Measurements from ENCODE around the gene PAPPA.

PAPPA gene

GRCh38 chr9:116303270-116303669, 149.7 kb downstream of the PAPPA start:
- CTCF ChIA-PET, result no interaction called here
- no peak overlapping the region for H3K4me3 ChIP-seq (ENCODE audit: low read depth, low read length)
- no peak for DNase-seq (ENCODE audit: low read depth, low spot score)

GRCh38 chr9:116303886-116304538, 150.4 kb downstream of the PAPPA start:
- CTCF ChIA-PET, result no interaction called here
- no peak for TF ChIP-seq CTCF (IDR thresholded peaks at IDR 0.05; ENCODE audit: insufficient read depth, low read length, missing control alignments)
- H3K4me3 ChIP-seq (ENCODE audit: low read depth, low read length), result no peak overlapping the region
- POLR2A ChIA-PET, result no interaction called here
- DNase-seq (ENCODE audit: low read depth, low spot score), result no peak

More at GRCh38 chr9:116303270-116303669, 149.7 kb downstream of the PAPPA start:
- TF ChIP-seq CTCF (IDR thresholded peaks at IDR 0.05; ENCODE audit: insufficient read depth, low read length, missing control alignments), result no peak
- POLR2A ChIA-PET, result interaction anchor here (0.7 kb wide), 1 partner anchor 1040 kb away, joined by 3 read pairs; no protein-coding TSS in a partner anchor

- TF ChIP-seq CTCF (IDR thresholded peaks at IDR 0.05; ENCODE audit: insufficient read depth, low read length, missing control alignments), result no peak
- H3K4me3 ChIP-seq (ENCODE audit: low read depth, low read length), result no peak overlapping the region
- POLR2A ChIA-PET, result no interaction called here
- DNase-seq (ENCODE audit: low read depth, low spot score), result no peak
- CTCF ChIA-PET, result no interaction called here
Observed at GRCh38 chr9:116304761-116305160, 151.2 kb downstream of the PAPPA start.

GRCh38 chr9:116308076-116308475, 154.5 kb downstream of the PAPPA start:
- no peak for TF ChIP-seq CTCF (IDR thresholded peaks at IDR 0.05; ENCODE audit: insufficient read depth, low read length, missing control alignments)
- ChIA-PET POLR2A (interaction anchor here (0.7 kb wide), 1 partner anchor 220 kb away, joined by 3 read pairs; no protein-coding TSS in a partner anchor), CTCF (interaction anchor here (1.5 kb wide), 1 partner anchor 9 kb away, joined by 3 read pairs; no protein-coding TSS in a partner anchor)
- H3K4me3 ChIP-seq (ENCODE audit: low read depth, low read length), result no peak overlapping the region
- DNase-seq (ENCODE audit: low read depth, low spot score), result no peak

- ChIA-PET CTCF (no interaction called here), POLR2A (no interaction called here)
- no peak for TF ChIP-seq CTCF (IDR thresholded peaks at IDR 0.05; ENCODE audit: insufficient read depth, low read length, missing control alignments)
- DNase-seq (ENCODE audit: low read depth, low spot score), result no peak
- H3K4me3 ChIP-seq (ENCODE audit: low read depth, low read length), result no peak overlapping the region
Observed at GRCh38 chr9:116309900-116310611, 156.5 kb downstream of the PAPPA start.

- CTCF ChIA-PET, result interaction anchor here (1.4 kb wide), 1 partner anchor 11 kb away, joined by 5 read pairs; no protein-coding TSS in a partner anchor
Observed at GRCh38 chr9:116312221-116312620, 158.6 kb downstream of the PAPPA start.

More at GRCh38 chr9:116312221-116312620, 158.6 kb downstream of the PAPPA start:
- POLR2A ChIA-PET, result no interaction called here
- no peak for DNase-seq (ENCODE audit: low read depth, low spot score)
- H3K4me3 ChIP-seq (ENCODE audit: low read depth, low read length), result no peak overlapping the region
- no peak for TF ChIP-seq CTCF (IDR thresholded peaks at IDR 0.05; ENCODE audit: insufficient read depth, low read length, missing control alignments)
